Smooth muscle cell (in vitro differentiated cells): Measurements from ENCODE around the gene SAE1. TPM values are rescaled to one million over a fixed set of nuclear protein-coding genes. Genes with fewer than 3 reads are reported as not detected.

ENCODE experiments used
- DNase-seq: peaks from one replicate; lab custom pipeline; 2025; ENCODE audit not compliant: unreplicated experiment; lab: John Stamatoyannopoulos, UW
- H2AFZ ChIP-seq: fragments of 200-600 bp; sonication (generic); 2 replicates; pipeline ENCODE4 v1.6.0; 2016; ENCODE audit warnings: antibody characterized with exemption, low read depth, mild to moderate bottlenecking
- H3F3A ChIP-seq: fragments of 200-600 bp; sonication (generic); 2 replicates; pipeline ENCODE4 v1.6.0; 2017; ENCODE audit warnings: antibody characterized with exemption, low read depth
- H3K27ac ChIP-seq: fragments of 200-600 bp; sonication (generic); 2 replicates; pipeline ENCODE4 v1.5.1; 2016; ENCODE audit warnings: low read depth, mild to moderate bottlenecking
- H3K27me3 ChIP-seq: fragments of 200-600 bp; sonication (generic); 2 replicates; pipeline ENCODE4 v1.6.1; 2016; ENCODE audit warnings: low read depth, mild to moderate bottlenecking
- H3K36me3 ChIP-seq: fragments of 200-600 bp; sonication (generic); 2 replicates; pipeline ENCODE4 v1.5.1; 2016; ENCODE audit warnings: low read depth
- H3K4me1 ChIP-seq: fragments of 200-600 bp; sonication (generic); 2 replicates; pipeline ENCODE4 v1.5.1; 2016; ENCODE audit warnings: low read depth
- H3K4me2 ChIP-seq: fragments of 200-600 bp; sonication (generic); 2 replicates; pipeline ENCODE4 v1.6.0; 2016; ENCODE audit warnings: mild to moderate bottlenecking
- H3K4me3 ChIP-seq: fragments of 200-600 bp; sonication (generic); 2 replicates; pipeline ENCODE4 v1.5.1; 2016; ENCODE audit warnings: mild to moderate bottlenecking
- H3K79me2 ChIP-seq: fragments of 200-600 bp; sonication (generic); 2 replicates; pipeline ENCODE4 v1.6.0; 2016; ENCODE audit warnings: low read depth, mild to moderate bottlenecking
- H3K9ac ChIP-seq: fragments of 200-600 bp; sonication (generic); 2 replicates; pipeline ENCODE4 v1.6.0; 2016; ENCODE audit warnings: low read depth
- H3K9me3 ChIP-seq: fragments of 200-600 bp; sonication (generic); replicated peaks from 2 replicates; pipeline ENCODE4 v1.5.1; 2016; ENCODE audit warnings: low read depth
- H4K20me1 ChIP-seq: fragments of 200-600 bp; sonication (generic); 2 replicates; pipeline ENCODE4 v1.6.0; 2016; ENCODE audit warnings: low read depth
- CTCF ChIP-seq: fragments of 200-600 bp; sonication (generic); IDR thresholded peaks from 2 replicates; pipeline ENCODE4 v1.5.1; 2017; ENCODE audit warnings: borderline replicate concordance, mild to moderate bottlenecking, antibody characterized with exemption; ENCODE audit not compliant: insufficient read depth, poor library complexity, severe bottlenecking
- WGBS: methylation state at CpG from one replicate; pipeline ENCODE4 v1.1.7; 2016; ENCODE audit warnings: low lambda C conversion rate; 5-methylcytosine and 5-hydroxymethylcytosine counted together
- polyA plus RNA-seq: library from polyadenylated mRNA; unstranded; fragments of >200 nt; fragmentation: Nextera tagmentation; extraction: Ambion mirVana; gene quantifications from 2 replicates; pipeline ENCODE4 v1.2.1, GENCODE V29; 2016
- total RNA-seq: library from RNA; depleted of rRNA; stranded (reverse); fragments of >200 nt; gene quantifications from 2 replicates; pipeline ENCODE4 v1.2.3, GENCODE V29; 2014

SAE1 gene
- total and polyA plus RNA-seq, 2 experiments from 2014 or later: 65.9 to 89.4 TPM

- Histone ChIP-seq H3K4me3 (peak overlapping the region; percentile 96), H3K9ac (peak overlapping the region; percentile 74), H3K79me2 (peaks cover 22% of the 10 kb centered on the region), H2AFZ (no peak overlapping the region), H3K36me3 (no peaks in the 10 kb centered on the region), H4K20me1 (peaks cover 38% of the 10 kb centered on the region), H3K27me3 (no peaks in the 10 kb centered on the region), H3K27ac (peak overlapping the region; percentile 89), H3K4me2 (peak overlapping the region; percentile 98), H3K4me1 (peaks cover 25% of the 10 kb centered on the region), H3K9me3 (no peaks in the 10 kb centered on the region), H3F3A (peaks cover 52% of the 10 kb centered on the region)
- DNase-seq: peak; percentile 72
- no peak for TF ChIP-seq CTCF
- WGBS: under 1% methylated on average over 16 of the region's 27 CpGs
Observed at GRCh38 chr19:47227352-47228167, 96.9 kb downstream of the SAE1 start.

- peaks cover 25% of the 10 kb centered on the region for H3K4me1 ChIP-seq
- H3K9me3 ChIP-seq: no peaks in the 10 kb centered on the region
- no peak for TF ChIP-seq CTCF
- H3K27ac ChIP-seq: peak overlapping the region; percentile 89
- peak; percentile 67 for DNase-seq
- no peaks in the 10 kb centered on the region for H3K27me3 ChIP-seq
- H3F3A ChIP-seq: peaks cover 54% of the 10 kb centered on the region
- H3K4me3 ChIP-seq: peak overlapping the region; percentile 96
- WGBS: 2% methylated on average over 32 of the region's 50 CpGs
- no peak overlapping the region for H2AFZ ChIP-seq
- peaks cover 22% of the 10 kb centered on the region for H3K79me2 ChIP-seq
- H3K9ac ChIP-seq: peak overlapping the region; percentile 73
- no peaks in the 10 kb centered on the region for H3K36me3 ChIP-seq
- peak overlapping the region; percentile 98 for H3K4me2 ChIP-seq
- peaks cover 34% of the 10 kb centered on the region for H4K20me1 ChIP-seq
Observed at GRCh38 chr19:47228168-47228936, 97.7 kb downstream of the SAE1 start.

- Histone ChIP-seq H3K9me3 (no peaks in the 10 kb centered on the region), H3K27me3 (no peaks in the 10 kb centered on the region), H3K27ac (peak overlapping the region; percentile 89), H3K9ac (peak overlapping the region; percentile 73), H3K36me3 (no peaks in the 10 kb centered on the region), H3K4me3 (peak overlapping the region; percentile 96), H4K20me1 (peaks cover 28% of the 10 kb centered on the region), H3K4me2 (peak overlapping the region; percentile 98), H3K4me1 (peaks cover 25% of the 10 kb centered on the region), H3K79me2 (peaks cover 16% of the 10 kb centered on the region), H3F3A (peaks cover 54% of the 10 kb centered on the region), H2AFZ (no peak overlapping the region)
- no peak for TF ChIP-seq CTCF
- WGBS: 12% methylated on average over 10 of the region's 10 CpGs
- no peak for DNase-seq
Observed at GRCh38 chr19:47228937-47229675, 98.5 kb downstream of the SAE1 start.
